CD4-positive, alpha-beta T cell treated with Interleukin-2 at 100 ng/mL for 4 hours (primary cell): Measurements from ENCODE around the gene ZNF57.
"Not testable (repeated sequence)": the region's sequence is repeated elsewhere in the genome, so short reads cannot be mapped to it uniquely, and the experiment has no call there.

ENCODE experiments used
- DNase-seq: peaks from one replicate; pipeline ENCODE4 v3.0.0-alpha.2; 2020; ENCODE audit warnings: low spot score

ZNF57 gene

GRCh38 chr19:2896694-2897093 lies 4.0 kb upstream of the ZNF57 start:
- DNase-seq: no peak

- DNase-seq: no peak
These were observed 2.0 kb downstream of the ZNF57 start for GRCh38 chr19:2902590-2903218.

GRCh38 chr19:2903326-2903725 lies 2.6 kb downstream of the ZNF57 start:
- DNase-seq: not testable (repeated sequence)

- no peak for DNase-seq
These were observed 5.3 kb downstream of the ZNF57 start for GRCh38 chr19:2905918-2906519.

GRCh38 chr19:2906631-2907195 lies 6.0 kb downstream of the ZNF57 start:
- no peak for DNase-seq

GRCh38 chr19:2912306-2912705 lies 11.6 kb downstream of the ZNF57 start:
- no peak for DNase-seq

GRCh38 chr19:2917275-2918184 lies 16.8 kb downstream of the ZNF57 start:
- DNase-seq: no peak

GRCh38 chr19:2922987-2923386 lies 22.3 kb downstream of the ZNF57 start:
- DNase-seq: no peak

- DNase-seq: no peak
These were observed 22.8 kb downstream of the ZNF57 start for GRCh38 chr19:2923510-2923909.

GRCh38 chr19:2926341-2927031 lies 25.8 kb downstream of the ZNF57 start:
- no peak for DNase-seq

GRCh38 chr19:2927032-2927430 lies 26.3 kb downstream of the ZNF57 start:
- DNase-seq: no peak

GRCh38 chr19:2933490-2933910 lies 32.8 kb downstream of the ZNF57 start:
- DNase-seq: no peak

GRCh38 chr19:2935863-2936262 lies 35.1 kb downstream of the ZNF57 start:
- DNase-seq: not testable (repeated sequence)

- no peak for DNase-seq
These were observed 42.4 kb downstream of the ZNF57 start for GRCh38 chr19:2942928-2943640.

GRCh38 chr19:2944403-2944774 lies 43.7 kb downstream of the ZNF57 start:
- no peak for DNase-seq

GRCh38 chr19:2944775-2945574 lies 44.2 kb downstream of the ZNF57 start, which contains the start of gene ZNF77:
ZNF77 (minus strand) TSS chr19:2944971; CDS start chr19:2944840, 131 bp downstream.
- DNase-seq: peak; percentile 100

- no peak for DNase-seq
These were observed 45.0 kb downstream of the ZNF57 start for GRCh38 chr19:2945575-2946184.

- DNase-seq: no peak
These were observed 49.2 kb downstream of the ZNF57 start for GRCh38 chr19:2949939-2950285.

- peak; percentile 100 for DNase-seq
These were observed 49.8 kb downstream of the ZNF57 start for GRCh38 chr19:2950286-2951124.
